Activated naive CD4-positive, alpha-beta T cell treated with anti-CD3 and anti-CD28 coated beads, Interleukin-2, amount 50 U/mL, for 24 hours (primary cell): ENCODE measurements around the gene MOCOS.

Experiments used
- H3K27ac Mint-ChIP-seq: one replicate; pipeline ENCODE4 v1.8.0; 2021; ENCODE audit warnings: mild to moderate bottlenecking, mixed read lengths
- H3K27me3 Mint-ChIP-seq: one replicate; pipeline ENCODE4 v1.8.0; 2021; ENCODE audit warnings: mixed read lengths
- H3K36me3 Mint-ChIP-seq: one replicate; pipeline ENCODE4 v1.8.0; 2021; ENCODE audit warnings: mixed read lengths
- H3K4me1 Mint-ChIP-seq: one replicate; pipeline ENCODE4 v1.8.0; 2021; ENCODE audit warnings: mixed read lengths
- H3K4me3 Mint-ChIP-seq: one replicate; pipeline ENCODE4 v1.8.0; 2021; ENCODE audit warnings: mild to moderate bottlenecking, mixed read lengths
- H3K9me3 Mint-ChIP-seq: one replicate; pipeline ENCODE4 v1.8.0; 2021; ENCODE audit warnings: mixed read lengths

Gene MOCOS

GRCh38 chr18:36269157-36269556, 81.9 kb downstream of the MOCOS start:
- H3K27me3 Mint-ChIP-seq = peaks cover 3% of the 10 kb centered on the region
- H3K9me3 Mint-ChIP-seq = no peaks in the 10 kb centered on the region
- no peak overlapping the region for H3K4me3 Mint-ChIP-seq
- H3K36me3 Mint-ChIP-seq = no peaks in the 10 kb centered on the region
- no peak overlapping the region for H3K27ac Mint-ChIP-seq
- H3K4me1 Mint-ChIP-seq = no peaks in the 10 kb centered on the region

GRCh38 chr18:36271153-36271552, 83.9 kb downstream of the MOCOS start:
- no peak overlapping the region for H3K27ac Mint-ChIP-seq
- no peak overlapping the region for H3K4me3 Mint-ChIP-seq

GRCh38 chr18:36273347-36273746, 86.0 kb downstream of the MOCOS start:
- Mint-ChIP-seq H3K9me3 (no peaks in the 10 kb centered on the region), H3K4me3 (no peak overlapping the region), H3K27me3 (peaks cover 12% of the 10 kb centered on the region), H3K36me3 (no peaks in the 10 kb centered on the region), H3K27ac (no peak overlapping the region), H3K4me1 (no peaks in the 10 kb centered on the region)

More at GRCh38 chr18:36271153-36271552, 83.9 kb downstream of the MOCOS start:
- Mint-ChIP-seq H3K36me3 (no peaks in the 10 kb centered on the region), H3K4me1 (no peaks in the 10 kb centered on the region), H3K9me3 (no peaks in the 10 kb centered on the region), H3K27me3 (peaks cover 6% of the 10 kb centered on the region)

GRCh38 chr18:36274083-36274715, 86.9 kb downstream of the MOCOS start:
- Mint-ChIP-seq H3K27me3 (peaks cover 12% of the 10 kb centered on the region), H3K4me3 (no peak overlapping the region), H3K36me3 (no peaks in the 10 kb centered on the region), H3K4me1 (no peaks in the 10 kb centered on the region), H3K27ac (no peak overlapping the region), H3K9me3 (no peaks in the 10 kb centered on the region)

- no peak overlapping the region for H3K27ac Mint-ChIP-seq
- H3K36me3 Mint-ChIP-seq = no peaks in the 10 kb centered on the region
- H3K4me3 Mint-ChIP-seq = no peak overlapping the region
- H3K9me3 Mint-ChIP-seq = no peaks in the 10 kb centered on the region
- peaks cover 12% of the 10 kb centered on the region for H3K27me3 Mint-ChIP-seq
- no peaks in the 10 kb centered on the region for H3K4me1 Mint-ChIP-seq
Observed at GRCh38 chr18:36275561-36275960, 88.3 kb downstream of the MOCOS start.

- peaks cover 14% of the 10 kb centered on the region for H3K27me3 Mint-ChIP-seq
- no peak overlapping the region for H3K4me3 Mint-ChIP-seq
Observed at GRCh38 chr18:36279001-36279400, 91.7 kb downstream of the MOCOS start.

GRCh38 chr18:36281936-36282335, 94.6 kb downstream of the MOCOS start:
- H3K27me3 Mint-ChIP-seq = peaks cover 10% of the 10 kb centered on the region
- H3K4me1 Mint-ChIP-seq = peaks cover 3% of the 10 kb centered on the region
- H3K36me3 Mint-ChIP-seq = no peaks in the 10 kb centered on the region
- no peak overlapping the region for H3K4me3 Mint-ChIP-seq
- H3K9me3 Mint-ChIP-seq = no peaks in the 10 kb centered on the region
- H3K27ac Mint-ChIP-seq = no peak overlapping the region

More at GRCh38 chr18:36279001-36279400, 91.7 kb downstream of the MOCOS start:
- no peak overlapping the region for H3K27ac Mint-ChIP-seq
- no peaks in the 10 kb centered on the region for H3K4me1 Mint-ChIP-seq
- H3K9me3 Mint-ChIP-seq = no peaks in the 10 kb centered on the region
- H3K36me3 Mint-ChIP-seq = no peaks in the 10 kb centered on the region

- Mint-ChIP-seq H3K36me3 (no peaks in the 10 kb centered on the region), H3K27ac (no peak overlapping the region), H3K4me3 (no peak overlapping the region), H3K27me3 (peaks cover 8% of the 10 kb centered on the region), H3K9me3 (no peaks in the 10 kb centered on the region), H3K4me1 (peaks cover 3% of the 10 kb centered on the region)
Observed at GRCh38 chr18:36283448-36283847, 96.2 kb downstream of the MOCOS start.

- Mint-ChIP-seq H3K4me3 (no peak overlapping the region), H3K27ac (no peak overlapping the region), H3K36me3 (no peaks in the 10 kb centered on the region), H3K4me1 (peaks cover 3% of the 10 kb centered on the region), H3K9me3 (no peaks in the 10 kb centered on the region), H3K27me3 (peaks cover 8% of the 10 kb centered on the region)
Observed at GRCh38 chr18:36284268-36284667, 97.0 kb downstream of the MOCOS start.

GRCh38 chr18:36284671-36285295, 97.5 kb downstream of the MOCOS start:
- H3K9me3 Mint-ChIP-seq = no peaks in the 10 kb centered on the region
- H3K4me3 Mint-ChIP-seq = no peak overlapping the region
- no peaks in the 10 kb centered on the region for H3K36me3 Mint-ChIP-seq
- peaks cover 7% of the 10 kb centered on the region for H3K27me3 Mint-ChIP-seq
- peaks cover 3% of the 10 kb centered on the region for H3K4me1 Mint-ChIP-seq
- H3K27ac Mint-ChIP-seq = no peak overlapping the region

- H3K4me3 Mint-ChIP-seq = no peak overlapping the region
- peaks cover 3% of the 10 kb centered on the region for H3K4me1 Mint-ChIP-seq
- no peaks in the 10 kb centered on the region for H3K9me3 Mint-ChIP-seq
- no peaks in the 10 kb centered on the region for H3K36me3 Mint-ChIP-seq
- no peak overlapping the region for H3K27ac Mint-ChIP-seq
- H3K27me3 Mint-ChIP-seq = peaks cover 10% of the 10 kb centered on the region
Observed at GRCh38 chr18:36287653-36288052, 100.4 kb downstream of the MOCOS start.

GRCh38 chr18:36288689-36289088, 101.4 kb downstream of the MOCOS start:
- H3K9me3 Mint-ChIP-seq = no peaks in the 10 kb centered on the region
- H3K36me3 Mint-ChIP-seq = no peaks in the 10 kb centered on the region
- peaks cover 10% of the 10 kb centered on the region for H3K27me3 Mint-ChIP-seq
- no peak overlapping the region for H3K4me3 Mint-ChIP-seq
- H3K27ac Mint-ChIP-seq = no peak overlapping the region
- peaks cover 3% of the 10 kb centered on the region for H3K4me1 Mint-ChIP-seq

GRCh38 chr18:36294031-36294430, 106.7 kb downstream of the MOCOS start:
- no peaks in the 10 kb centered on the region for H3K36me3 Mint-ChIP-seq
- H3K27me3 Mint-ChIP-seq = peaks cover 11% of the 10 kb centered on the region
- no peaks in the 10 kb centered on the region for H3K9me3 Mint-ChIP-seq
- H3K4me1 Mint-ChIP-seq = no peaks in the 10 kb centered on the region
- no peak overlapping the region for H3K27ac Mint-ChIP-seq
- no peak overlapping the region for H3K4me3 Mint-ChIP-seq

GRCh38 chr18:36295214-36295613, 107.9 kb downstream of the MOCOS start:
- H3K4me3 Mint-ChIP-seq = no peak overlapping the region
- no peaks in the 10 kb centered on the region for H3K36me3 Mint-ChIP-seq
- H3K4me1 Mint-ChIP-seq = no peaks in the 10 kb centered on the region
- peaks cover 18% of the 10 kb centered on the region for H3K27me3 Mint-ChIP-seq
- no peaks in the 10 kb centered on the region for H3K9me3 Mint-ChIP-seq
- no peak overlapping the region for H3K27ac Mint-ChIP-seq

GRCh38 chr18:36295880-36296301, 108.6 kb downstream of the MOCOS start:
- H3K9me3 Mint-ChIP-seq = no peaks in the 10 kb centered on the region
- H3K4me3 Mint-ChIP-seq = no peak overlapping the region
- no peaks in the 10 kb centered on the region for H3K4me1 Mint-ChIP-seq
- no peak overlapping the region for H3K27ac Mint-ChIP-seq
- H3K36me3 Mint-ChIP-seq = no peaks in the 10 kb centered on the region
- peaks cover 20% of the 10 kb centered on the region for H3K27me3 Mint-ChIP-seq

- Mint-ChIP-seq H3K4me3 (no peak overlapping the region), H3K27ac (no peak overlapping the region), H3K36me3 (no peaks in the 10 kb centered on the region), H3K27me3 (peaks cover 18% of the 10 kb centered on the region), H3K9me3 (no peaks in the 10 kb centered on the region), H3K4me1 (no peaks in the 10 kb centered on the region)
Observed at GRCh38 chr18:36296650-36297416, 109.5 kb downstream of the MOCOS start.
